LoVo (cell line): Measurements from ENCODE around the gene LTF.

ENCODE experiments used
- DNase-seq: peaks from one replicate; pipeline ENCODE4 v3.0.0-alpha.2; 2016; ENCODE audit warnings: low spot score

The LTF gene

GRCh38 chr3:46468753-46469600, 4.3 kb upstream of the LTF start:
- no peak for DNase-seq

- no peak for DNase-seq
Measured at GRCh38 chr3:46467562-46467961, 2.9 kb upstream of the LTF start.

- DNase-seq: no peak
Measured at GRCh38 chr3:46466871-46467403, 2.2 kb upstream of the LTF start.

- no peak for DNase-seq
Measured at GRCh38 chr3:46466273-46466672, 1.6 kb upstream of the LTF start.

- DNase-seq: no peak
Measured at GRCh38 chr3:46465196-46465520, 453 bp upstream of the LTF start.

- no peak for DNase-seq
Measured at GRCh38 chr3:46463868-46464241, 850 bp downstream of the LTF start.

- no peak for DNase-seq
Measured at GRCh38 chr3:46463120-46463867, 1.4 kb downstream of the LTF start.

GRCh38 chr3:46462511-46462910, 2.2 kb downstream of the LTF start:
- DNase-seq: no peak

- DNase-seq: no peak
Measured at GRCh38 chr3:46462111-46462510, 2.6 kb downstream of the LTF start.

- no peak for DNase-seq
Measured at GRCh38 chr3:46460051-46460450, 4.7 kb downstream of the LTF start.

- DNase-seq: no peak
Measured at GRCh38 chr3:46456118-46456517, 8.6 kb downstream of the LTF start.

GRCh38 chr3:46455231-46456115, 9.2 kb downstream of the LTF start:
- DNase-seq: no peak

- no peak for DNase-seq
Measured at GRCh38 chr3:46454606-46455005, 10.1 kb downstream of the LTF start.

- DNase-seq: no peak
Measured at GRCh38 chr3:46454209-46454595, 10.5 kb downstream of the LTF start.

- DNase-seq: no peak
Measured at GRCh38 chr3:46453526-46454208, 11.0 kb downstream of the LTF start.

- peak; percentile 9 for DNase-seq
Measured at GRCh38 chr3:46449755-46450552, 14.8 kb downstream of the LTF start.

- no peak for DNase-seq
Measured at GRCh38 chr3:46448721-46449120, 16.0 kb downstream of the LTF start.

- no peak for DNase-seq
Measured at GRCh38 chr3:46447228-46447985, 17.3 kb downstream of the LTF start.

- no peak for DNase-seq
Measured at GRCh38 chr3:46442576-46443530, 21.9 kb downstream of the LTF start.
